ENCODE data around the gene PTPRN2. TPM values are rescaled to one million over a fixed set of nuclear protein-coding genes. Genes with fewer than 3 reads are reported as not detected.

The PTPRN2 gene
- total and polyA plus RNA-seq, 2 of the 13 experiments (the other 11 are each of a cell fraction or from before 2014, with no cell fraction given) = 2.5 to 24.2 TPM

GRCh38 chr7:157514306-157514705 lies 1073.3 kb downstream of the PTPRN2 start (continued):
- no peak for TF ChIP-seq ZNF563 (CRISPR knock-in tag; IDR thresholded peaks at IDR 0.05)
- TF ChIP-seq NR0B2 (CRISPR knock-in tag; IDR thresholded peaks at IDR 0.05) = no peak
- no peak for TF ChIP-seq ZBTB49 (CRISPR knock-in tag; IDR thresholded peaks at IDR 0.05; ENCODE audit: borderline replicate concordance)
- TF ChIP-seq ZNF343 (CRISPR knock-in tag; IDR thresholded peaks at IDR 0.05) = no peak
- TF ChIP-seq HMGA1 (CRISPR knock-in tag; conservative IDR thresholded peaks at IDR 0.05) = no peak
- TF ChIP-seq POLR2A (IDR thresholded peaks at IDR 0.05; ENCODE audit: insufficient read depth in 1 of 2, low read depth in 2 of 2, low read length in 2 of 2) = no peak

- no peaks in the 10 kb centered on the region for H3K36me3 ChIP-seq (replicated peaks in 1 of 2; ENCODE audit: control insufficient read depth in 1 of 2, insufficient read depth in 2 of 2, low read length in 2 of 2)
- POLR2A ChIA-PET = no interaction called here
- no peak for FAIRE-seq
- no peak for ATAC-seq
- BruUV-seq (replicated peaks) = no TSS peak
- H4K20me1 ChIP-seq (ENCODE audit: insufficient read depth, low read length) = no peaks in the 10 kb centered on the region
- H3K4me3 ChIP-seq (replicated peaks in 1 of 3; ENCODE audit: insufficient read depth in 1 of 3, low read depth in 2 of 3, low read length in 3 of 3) = no peak overlapping the region
- CTCF ChIA-PET (ENCODE audit: low intra/inter-chr PET ratio, low total read pairs) = no interaction called here
- H3K27ac ChIP-seq (ENCODE audit: extremely low read length, insufficient read depth, low read length) = no peak overlapping the region
- in situ Hi-C loops (cut with HindIII; ENCODE audit: extremely low pct_ligation_motif_present, low pct_unique_long_range_greater_than_20kb) = no loop called here
- intact Hi-C loops (cut with micrococcal nuclease; ENCODE audit: unreplicated experiment) = no loop called here
- H3K79me2 ChIP-seq (ENCODE audit: insufficient read depth, low read length) = no peaks in the 10 kb centered on the region
- H3K4me2 ChIP-seq (ENCODE audit: low read depth, low read length) = no peak overlapping the region
- H2AFZ ChIP-seq (ENCODE audit: low read length) = no peak overlapping the region
- peaks cover 11 to 58% of the 10 kb centered on the region in 2 experiments for H3K27me3 ChIP-seq (ENCODE audit: control insufficient read depth in 1 of 2, insufficient read depth in 2 of 2, low read length in 2 of 2)
- WGBS (ENCODE audit: low lambda C conversion rate) = 65% methylated on average over 16 of the region's 16 CpGs
- no peaks in the 10 kb centered on the region for H3K4me1 ChIP-seq (ENCODE audit: insufficient read depth, low read length)
- no peaks in the 10 kb centered on the region for H3K9me3 ChIP-seq (ENCODE audit: low read length)
- no peak for DNase-seq (ENCODE audit: low spot score)
- no peak overlapping the region for H3K9ac ChIP-seq (ENCODE audit: insufficient read depth, low read depth, low read length)
- TF ChIP-seq ZBTB34 (CRISPR knock-in tag; IDR thresholded peaks at IDR 0.05) (no peak), HES4 (CRISPR knock-in tag; IDR thresholded peaks at IDR 0.05; ENCODE audit: borderline replicate concordance) (no peak), ZNF766 (CRISPR knock-in tag; IDR thresholded peaks at IDR 0.05; ENCODE audit: borderline replicate concordance) (no peak), PREB (CRISPR knock-in tag; IDR thresholded peaks at IDR 0.05) (no peak), HNF4G (IDR thresholded peaks at IDR 0.05; ENCODE audit: borderline replicate concordance, low read depth, low read length) (no peak), HNF4G (CRISPR knock-in tag; IDR thresholded peaks at IDR 0.05; ENCODE audit: borderline replicate concordance, low read depth) (no peak), ZBTB3 (CRISPR knock-in tag; IDR thresholded peaks at IDR 0.05; ENCODE audit: borderline replicate concordance, low read depth) (no peak), ZNF432 (CRISPR knock-in tag; IDR thresholded peaks at IDR 0.05; ENCODE audit: borderline replicate concordance) (no peak), THYN1 (CRISPR knock-in tag; IDR thresholded peaks at IDR 0.05; ENCODE audit: borderline replicate concordance, low read depth) (no peak), TFAP4 (IDR thresholded peaks at IDR 0.05; ENCODE audit: borderline replicate concordance, low read depth) (no peak), GPN1 (CRISPR knock-in tag; IDR thresholded peaks at IDR 0.05; ENCODE audit: borderline replicate concordance) (no peak), SP140L (CRISPR knock-in tag; IDR thresholded peaks at IDR 0.05; ENCODE audit: borderline replicate concordance) (no peak)
Observed at GRCh38 chr7:157513682-157514081, 1073.9 kb downstream of the PTPRN2 start.
